HepG2 (cell line): ENCODE measurements around the gene KLC4.

ENCODE experiments used
- CREB1 ChIP-seq, 2 experiments: fragments of 450-650 bp in 1 of 2; IDR thresholded peaks; 2 replicates each; pipeline ENCODE4 v1.6.1; 2016 to 2017; ENCODE audit warnings: control low read depth in 1 of 2, mild to moderate bottlenecking in 1 of 2, missing compliant biosample characterization in 1 of 2, missing genetic modification characterization in 1 of 2
- HDAC6 ChIP-seq: fragments of 200-600 bp; sonication (generic); IDR thresholded peaks from 2 replicates; pipeline ENCODE4 v1.7.0; 2017; ENCODE audit warnings: mild to moderate bottlenecking, antibody characterized with exemption, low read length, low read depth
- HHEX ChIP-seq: IDR thresholded peaks from 2 replicates; pipeline ENCODE4 v1.6.1; 2016; ENCODE audit warnings: control low read depth
- MAFK ChIP-seq, 2 experiments: IDR thresholded peaks in 1 of 2; conservative IDR thresholded peaks in 1 of 2; 2 replicates each; pipeline ENCODE4 v1.6.1; 2011; ENCODE audit warnings: improper control_type of control experiment in 2 of 2, low read length in 2 of 2
- PAXIP1 ChIP-seq: sonication (generic); formaldehyde crosslinking; conservative IDR thresholded peaks from 2 replicates; pipeline ENCODE4 v1.4.0; 2020; ENCODE audit warnings: mild to moderate bottlenecking, missing genetic modification reagents, moderate library complexity
- POLR2A ChIP-seq, 2 experiments: IDR thresholded peaks; 2 replicates each; pipeline ENCODE4 v1.6.1; 2011; ENCODE audit warnings: low read depth in 2 of 2, low read length in 2 of 2, mild to moderate bottlenecking in 1 of 2, moderate library complexity in 1 of 2; ENCODE audit not compliant: insufficient read depth in 1 of 2
- SMC3 ChIP-seq: IDR thresholded peaks from 2 replicates; pipeline ENCODE4 v1.6.1; 2011; ENCODE audit warnings: low read length, improper control_type of control experiment
- SOX13 ChIP-seq, 3 experiments: fragments of 450-650 bp in 1 of 3; sonication (generic) in 1 of 3; formaldehyde crosslinking in 1 of 3; IDR thresholded peaks in 2 of 3; conservative IDR thresholded peaks in 1 of 3; 2 replicates each; pipeline versions ENCODE4 v1.5.0 to v1.6.1; 2016 to 2020; ENCODE audit warnings: antibody characterized with exemption in 1 of 3, mild to moderate bottlenecking in 1 of 3, missing compliant biosample characterization in 1 of 3, missing genetic modification reagents in 1 of 3, moderate library complexity in 1 of 3
- ZBTB8A ChIP-seq: sonication (generic); formaldehyde crosslinking; IDR thresholded peaks from 2 replicates; pipeline ENCODE4 v1.4.0; 2020; ENCODE audit warnings: mild to moderate bottlenecking, low read depth, missing genetic modification reagents, borderline replicate concordance
- ZNF557 ChIP-seq: sonication (generic); formaldehyde crosslinking; IDR thresholded peaks from 2 replicates; pipeline ENCODE4 v1.4.0; 2020; ENCODE audit warnings: missing genetic modification reagents
- TF ChIP-seq, protein P1 (sequence below): sonication (generic); formaldehyde crosslinking; IDR thresholded peaks from 2 replicates; pipeline ENCODE4 v1.5.0; 2020; ENCODE audit warnings: mild to moderate bottlenecking, missing genetic modification reagents, moderate library complexity

GRCh38 chr6:43020052-43020705 lies 39.3 kb upstream of the KLC4 start:
- TF ChIP-seq SOX13 (IDR thresholded peaks at IDR 0.05) = no peak
- no peak for TF ChIP-seq SOX13 (CRISPR knock-in tag; conservative IDR thresholded peaks at IDR 0.05 in 1 of 2, IDR thresholded peaks at IDR 0.05 in 1 of 2)
- no peak for TF ChIP-seq POLR2A (IDR thresholded peaks at IDR 0.05; ENCODE audit: insufficient read depth in 1 of 2, low read depth in 2 of 2, low read length in 2 of 2)
- no peak for TF ChIP-seq SMC3
- no peak for TF ChIP-seq MAFK (conservative IDR thresholded peaks at IDR 0.05 in 1 of 2, IDR thresholded peaks at IDR 0.05 in 1 of 2; ENCODE audit: low read length in 2 of 2)
- TF ChIP-seq ZBTB8A (CRISPR knock-in tag) = no peak
- TF ChIP-seq HHEX (CRISPR knock-in tag) = no peak
- no peak for TF ChIP-seq ZNF557 (CRISPR knock-in tag)
- TF ChIP-seq, protein P1, sequence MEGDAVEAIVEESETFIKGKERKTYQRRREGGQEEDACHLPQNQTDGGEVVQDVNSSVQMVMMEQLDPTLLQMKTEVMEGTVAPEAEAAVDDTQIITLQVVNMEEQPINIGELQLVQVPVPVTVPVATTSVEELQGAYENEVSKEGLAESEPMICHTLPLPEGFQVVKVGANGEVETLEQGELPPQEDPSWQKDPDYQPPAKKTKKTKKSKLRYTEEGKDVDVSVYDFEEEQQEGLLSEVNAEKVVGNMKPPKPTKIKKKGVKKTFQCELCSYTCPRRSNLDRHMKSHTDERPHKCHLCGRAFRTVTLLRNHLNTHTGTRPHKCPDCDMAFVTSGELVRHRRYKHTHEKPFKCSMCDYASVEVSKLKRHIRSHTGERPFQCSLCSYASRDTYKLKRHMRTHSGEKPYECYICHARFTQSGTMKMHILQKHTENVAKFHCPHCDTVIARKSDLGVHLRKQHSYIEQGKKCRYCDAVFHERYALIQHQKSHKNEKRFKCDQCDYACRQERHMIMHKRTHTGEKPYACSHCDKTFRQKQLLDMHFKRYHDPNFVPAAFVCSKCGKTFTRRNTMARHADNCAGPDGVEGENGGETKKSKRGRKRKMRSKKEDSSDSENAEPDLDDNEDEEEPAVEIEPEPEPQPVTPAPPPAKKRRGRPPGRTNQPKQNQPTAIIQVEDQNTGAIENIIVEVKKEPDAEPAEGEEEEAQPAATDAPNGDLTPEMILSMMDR (CRISPR knock-in tag) = no peak
- TF ChIP-seq HDAC6 = no peak
- no peak for TF ChIP-seq CREB1 (IDR thresholded peaks at IDR 0.05)
- no peak for TF ChIP-seq CREB1 (CRISPR knock-in tag; IDR thresholded peaks at IDR 0.05)
- no peak for TF ChIP-seq PAXIP1
